ENCODE data around the gene ROR1.

- TF ChIP-seq EZH2 (IDR thresholded peaks at IDR 0.05) (no peak), POLR2AphosphoS5 (IDR thresholded peaks at IDR 0.05; ENCODE audit: borderline replicate concordance, low read depth, low read length) (no peak)
Observed at GRCh38 chr1:64080941-64081562, 307.2 kb downstream of the ROR1 start.

All from SK-N-MC (cell line).